Neural cell (in vitro differentiated cells): ENCODE data around the gene SLC22A8. TPM values are rescaled to one million over a fixed set of nuclear protein-coding genes. Genes with fewer than 3 reads are reported as not detected.

ENCODE experiments used
- H2AFZ ChIP-seq: fragments of 200-600, 300-800 bp; sonication (generic), shearing (Covaris generic); 2 replicates; pipeline ENCODE4 v1.6.0; 2014; ENCODE audit warnings: low read depth, mild to moderate bottlenecking, antibody characterized with exemption, low read length, moderate library complexity
- H3F3A ChIP-seq: fragments of 200-600 bp; shearing (Covaris generic); 2 replicates; pipeline ENCODE4 v1.6.1; 2016; ENCODE audit warnings: mild to moderate bottlenecking, moderate library complexity, mixed read lengths, antibody characterized with exemption, low read length; ENCODE audit not compliant: insufficient read depth, poor library complexity, severe bottlenecking
- H3K27ac ChIP-seq: fragments of 200-600, 300-800 bp; sonication (generic), shearing (Covaris generic); 2 replicates; pipeline ENCODE4 v1.5.1; 2014; ENCODE audit warnings: mild to moderate bottlenecking, low read length, moderate library complexity
- H3K27me3 ChIP-seq: fragments of 300-800, 200-600 bp; sonication (generic), shearing (Covaris generic); 2 replicates; pipeline ENCODE4 v1.6.0; 2014; ENCODE audit warnings: mild to moderate bottlenecking, low read depth, low read length, moderate library complexity; ENCODE audit not compliant: insufficient read depth
- H3K36me3 ChIP-seq: fragments of 300-800, 200-600 bp; sonication (generic), shearing (Covaris generic); 2 replicates; pipeline ENCODE4 v1.5.1; 2014; ENCODE audit warnings: mild to moderate bottlenecking, antibody characterized with exemption, low read length, moderate library complexity; ENCODE audit not compliant: insufficient read depth
- H3K4me2 ChIP-seq: fragments of 300-800, 200-600 bp; sonication (generic), shearing (Covaris generic); 2 replicates; pipeline ENCODE4 v1.6.0; 2014; ENCODE audit warnings: mild to moderate bottlenecking, low read length
- H3K4me3 ChIP-seq: fragments of 300-800, 200-600 bp; sonication (generic), shearing (Covaris generic); 2 replicates; pipeline ENCODE4 v1.5.1; 2014; ENCODE audit warnings: mild to moderate bottlenecking, low read length, moderate library complexity
- H3K79me2 ChIP-seq: fragments of 200-600 bp; shearing (Covaris generic); replicated peaks from 2 replicates; pipeline ENCODE4 v1.6.0; 2014; ENCODE audit warnings: mild to moderate bottlenecking, low read length, moderate library complexity; ENCODE audit not compliant: insufficient read depth
- H3K9ac ChIP-seq: fragments of 300-800, 200-600 bp; sonication (generic), shearing (Covaris generic); 2 replicates; pipeline ENCODE4 v1.6.1; 2016; ENCODE audit warnings: mild to moderate bottlenecking, low read length, mixed read lengths
- H3K9me2 ChIP-seq: fragments of 200-600 bp; shearing (Covaris generic); 2 replicates; pipeline ENCODE4 v1.6.1; 2016; ENCODE audit warnings: mild to moderate bottlenecking, low read length, mixed read lengths; ENCODE audit not compliant: insufficient read depth
- H3K9me3 ChIP-seq: fragments of 200-600, 300-800 bp; sonication (generic), shearing (Covaris generic); 2 replicates; pipeline ENCODE4 v1.6.1; 2016; ENCODE audit warnings: mild to moderate bottlenecking, mixed run types, low read length, moderate library complexity, mixed read lengths
- H4K20me1 ChIP-seq: fragments of 200-600 bp; shearing (Covaris generic); 2 replicates; pipeline ENCODE4 v1.6.1; 2016; ENCODE audit warnings: mild to moderate bottlenecking, mixed run types; ENCODE audit not compliant: insufficient read depth
- EP300 ChIP-seq: fragments of 450-650 bp; conservative IDR thresholded peaks from 2 replicates; pipeline ENCODE4 v1.6.1; 2014; ENCODE audit warnings: antibody characterized with exemption, mild to moderate bottlenecking, moderate library complexity; ENCODE audit not compliant: poor library complexity, severe bottlenecking
- EZH2 ChIP-seq: fragments of 200-600, 300-800 bp; shearing (Covaris generic), sonication (generic); IDR thresholded peaks from 2 replicates; pipeline ENCODE4 v1.6.1; 2014; ENCODE audit warnings: antibody characterized with exemption, low read length, borderline replicate concordance, mild to moderate bottlenecking; ENCODE audit not compliant: insufficient read depth, poor library complexity, severe bottlenecking
- MXI1 ChIP-seq: fragments of 450-650 bp; conservative IDR thresholded peaks from 2 replicates; pipeline ENCODE4 v1.6.1; 2014; ENCODE audit warnings: antibody characterized with exemption, mild to moderate bottlenecking; ENCODE audit not compliant: poor library complexity, severe bottlenecking
- POLR2AphosphoS5 ChIP-seq: IDR thresholded peaks from 2 replicates; pipeline ENCODE4 v1.6.1; 2012
- RAD21 ChIP-seq: fragments of 450-650 bp; conservative IDR thresholded peaks from 2 replicates; pipeline ENCODE4 v1.6.1; 2014; ENCODE audit warnings: antibody characterized with exemption, mild to moderate bottlenecking, moderate library complexity
- REST ChIP-seq: IDR thresholded peaks from 2 replicates; pipeline ENCODE4 v1.6.1; 2012; ENCODE audit warnings: borderline replicate concordance
- SMC3 ChIP-seq: fragments of 450-650 bp; conservative IDR thresholded peaks from 2 replicates; pipeline ENCODE4 v1.6.1; 2014; ENCODE audit warnings: antibody characterized with exemption, mild to moderate bottlenecking, moderate library complexity; ENCODE audit not compliant: poor library complexity
- TAF1 ChIP-seq: IDR thresholded peaks from 2 replicates; pipeline ENCODE4 v1.6.1; 2012; ENCODE audit warnings: low read depth
- polyA plus RNA-seq: library from polyadenylated mRNA; depleted of rRNA; stranded (reverse); fragments of >200 nt; gene quantifications from 2 replicates; pipeline ENCODE4 v1.2.3, GENCODE V29; 2014
- TF ChIP-seq, protein P1 (sequence below): fragments of 450-650 bp; IDR thresholded peaks from 2 replicates; pipeline ENCODE4 v1.5.1; 2014; ENCODE audit warnings: antibody characterized with exemption, mild to moderate bottlenecking, moderate library complexity; ENCODE audit not compliant: poor library complexity, severe bottlenecking

SLC22A8 gene
- polyA plus RNA-seq, 1 donor from 2014 or later, result not detected

DNA sequence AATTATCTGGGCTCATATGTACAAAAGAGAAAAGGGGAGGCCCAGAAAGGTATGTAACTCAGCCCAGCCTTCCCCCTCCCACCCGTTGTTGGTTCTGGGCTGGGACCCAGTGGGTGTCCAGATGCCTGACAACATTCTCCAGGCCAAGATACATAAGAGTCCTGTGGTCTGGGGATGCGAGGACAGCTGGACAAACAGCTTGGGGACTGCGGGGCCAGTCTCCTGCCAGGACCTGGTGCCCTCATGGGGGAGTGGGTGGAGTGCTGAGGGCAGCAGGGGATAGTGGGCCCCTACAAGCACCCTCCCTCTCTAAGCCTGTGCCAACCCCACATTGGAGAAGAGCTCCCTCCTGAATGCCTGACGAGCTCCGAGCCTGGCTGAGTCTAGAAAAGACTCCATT is 27.4 kb downstream of the SLC22A8 start:
- H3K9me2 ChIP-seq, result no peaks in the 10 kb centered on the region
- H3K4me2 ChIP-seq, result no peak overlapping the region
- H3K4me3 ChIP-seq, result no peak overlapping the region
- no peaks in the 10 kb centered on the region for H3F3A ChIP-seq
- no peaks in the 10 kb centered on the region for H3K36me3 ChIP-seq
- no peaks in the 10 kb centered on the region for H3K27me3 ChIP-seq
- H4K20me1 ChIP-seq, result no peaks in the 10 kb centered on the region
- H3K79me2 ChIP-seq, result no peaks in the 10 kb centered on the region
- TF ChIP-seq TAF1 (no peak), EZH2 (no peak), REST (no peak), EP300 (no peak), SMC3 (no peak), RAD21 (no peak), POLR2AphosphoS5 (no peak), MXI1 (no peak)
- TF ChIP-seq, protein P1, sequence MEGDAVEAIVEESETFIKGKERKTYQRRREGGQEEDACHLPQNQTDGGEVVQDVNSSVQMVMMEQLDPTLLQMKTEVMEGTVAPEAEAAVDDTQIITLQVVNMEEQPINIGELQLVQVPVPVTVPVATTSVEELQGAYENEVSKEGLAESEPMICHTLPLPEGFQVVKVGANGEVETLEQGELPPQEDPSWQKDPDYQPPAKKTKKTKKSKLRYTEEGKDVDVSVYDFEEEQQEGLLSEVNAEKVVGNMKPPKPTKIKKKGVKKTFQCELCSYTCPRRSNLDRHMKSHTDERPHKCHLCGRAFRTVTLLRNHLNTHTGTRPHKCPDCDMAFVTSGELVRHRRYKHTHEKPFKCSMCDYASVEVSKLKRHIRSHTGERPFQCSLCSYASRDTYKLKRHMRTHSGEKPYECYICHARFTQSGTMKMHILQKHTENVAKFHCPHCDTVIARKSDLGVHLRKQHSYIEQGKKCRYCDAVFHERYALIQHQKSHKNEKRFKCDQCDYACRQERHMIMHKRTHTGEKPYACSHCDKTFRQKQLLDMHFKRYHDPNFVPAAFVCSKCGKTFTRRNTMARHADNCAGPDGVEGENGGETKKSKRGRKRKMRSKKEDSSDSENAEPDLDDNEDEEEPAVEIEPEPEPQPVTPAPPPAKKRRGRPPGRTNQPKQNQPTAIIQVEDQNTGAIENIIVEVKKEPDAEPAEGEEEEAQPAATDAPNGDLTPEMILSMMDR, result no peak
- H3K9me3 ChIP-seq, result no peaks in the 10 kb centered on the region
- H3K9ac ChIP-seq, result no peak overlapping the region
- H3K27ac ChIP-seq, result no peak overlapping the region
- no peak overlapping the region for H2AFZ ChIP-seq

- no peaks in the 10 kb centered on the region for H3F3A ChIP-seq
These were observed 30.4 kb downstream of the SLC22A8 start for GRCh38 chr11:62985041-62985750.

More at GRCh38 chr11:62985041-62985750, 30.4 kb downstream of the SLC22A8 start:
- Histone ChIP-seq H3K27ac (no peak overlapping the region), H3K9ac (no peak overlapping the region), H3K79me2 (no peaks in the 10 kb centered on the region), H3K9me2 (no peaks in the 10 kb centered on the region), H3K27me3 (no peaks in the 10 kb centered on the region), H4K20me1 (no peaks in the 10 kb centered on the region), H2AFZ (no peak overlapping the region), H3K36me3 (no peaks in the 10 kb centered on the region), H3K4me3 (no peak overlapping the region), H3K4me2 (no peak overlapping the region), H3K9me3 (no peaks in the 10 kb centered on the region)
- TF ChIP-seq REST (no peak), RAD21 (no peak), EZH2 (no peak), MXI1 (no peak), EP300 (no peak), SMC3 (no peak), TAF1 (no peak), POLR2AphosphoS5 (no peak)
- TF ChIP-seq, protein P1, result no peak
